HepG2 (cell line): ENCODE results near the gene OR1M1.

ENCODE experiments used
- CTCF ChIP-seq: sonication (generic); formaldehyde crosslinking; IDR thresholded peaks from 2 replicates; pipeline ENCODE4 v1.5.0; 2020; ENCODE audit warnings: mild to moderate bottlenecking, missing genetic modification reagents, moderate library complexity
- EP300 ChIP-seq, 3 experiments: sonication (generic) in 1 of 3; formaldehyde crosslinking in 1 of 3; IDR thresholded peaks; 2 replicates each; pipeline versions ENCODE4 v1.5.1 to v1.6.1; 2011 to 2020; ENCODE audit warnings: low read depth in 2 of 3, low read length in 2 of 3, borderline replicate concordance in 1 of 3, improper control_type of control experiment in 1 of 3, mild to moderate bottlenecking in 1 of 3, missing genetic modification reagents in 1 of 3, moderate library complexity in 1 of 3
- JARID2 ChIP-seq: sonication (generic); formaldehyde crosslinking; IDR thresholded peaks from 2 replicates; pipeline ENCODE4 v1.8.1; 2023; ENCODE audit warnings: missing genetic modification reagents, inconsistent platforms; ENCODE audit not compliant: insufficient replicate concordance
- ZNF10 ChIP-seq: sonication (generic); formaldehyde crosslinking; IDR thresholded peaks from 2 replicates; pipeline ENCODE4 v1.4.0; 2020; ENCODE audit warnings: mild to moderate bottlenecking, low read depth, missing genetic modification reagents, borderline replicate concordance

- TF ChIP-seq EP300 (IDR thresholded peaks at IDR 0.05; ENCODE audit: low read depth in 2 of 2, low read length in 2 of 2) (no peak), EP300 (CRISPR knock-in tag; IDR thresholded peaks at IDR 0.05; ENCODE audit: borderline replicate concordance) (0 out of 2 replicates have a peak, but pooled peaks have one; percentile 26), JARID2 (CRISPR knock-in tag) (no peak), CTCF (CRISPR knock-in tag) (0 out of 2 replicates have a peak, but pooled peaks have one; percentile 8), ZNF10 (CRISPR knock-in tag) (no peak)
Observed at GRCh38 chr19:9140159-9140874, 53.5 kb downstream of the OR1M1 start, which contains the start of gene ZNF317.
